ENCODE results near the gene CHPF. TPM values are rescaled to one million over a fixed set of nuclear protein-coding genes. Genes with fewer than 3 reads are reported as not detected.

The CHPF gene
- total RNA-seq, 1 donor from 2014 or later = 23.2 TPM

DNA sequence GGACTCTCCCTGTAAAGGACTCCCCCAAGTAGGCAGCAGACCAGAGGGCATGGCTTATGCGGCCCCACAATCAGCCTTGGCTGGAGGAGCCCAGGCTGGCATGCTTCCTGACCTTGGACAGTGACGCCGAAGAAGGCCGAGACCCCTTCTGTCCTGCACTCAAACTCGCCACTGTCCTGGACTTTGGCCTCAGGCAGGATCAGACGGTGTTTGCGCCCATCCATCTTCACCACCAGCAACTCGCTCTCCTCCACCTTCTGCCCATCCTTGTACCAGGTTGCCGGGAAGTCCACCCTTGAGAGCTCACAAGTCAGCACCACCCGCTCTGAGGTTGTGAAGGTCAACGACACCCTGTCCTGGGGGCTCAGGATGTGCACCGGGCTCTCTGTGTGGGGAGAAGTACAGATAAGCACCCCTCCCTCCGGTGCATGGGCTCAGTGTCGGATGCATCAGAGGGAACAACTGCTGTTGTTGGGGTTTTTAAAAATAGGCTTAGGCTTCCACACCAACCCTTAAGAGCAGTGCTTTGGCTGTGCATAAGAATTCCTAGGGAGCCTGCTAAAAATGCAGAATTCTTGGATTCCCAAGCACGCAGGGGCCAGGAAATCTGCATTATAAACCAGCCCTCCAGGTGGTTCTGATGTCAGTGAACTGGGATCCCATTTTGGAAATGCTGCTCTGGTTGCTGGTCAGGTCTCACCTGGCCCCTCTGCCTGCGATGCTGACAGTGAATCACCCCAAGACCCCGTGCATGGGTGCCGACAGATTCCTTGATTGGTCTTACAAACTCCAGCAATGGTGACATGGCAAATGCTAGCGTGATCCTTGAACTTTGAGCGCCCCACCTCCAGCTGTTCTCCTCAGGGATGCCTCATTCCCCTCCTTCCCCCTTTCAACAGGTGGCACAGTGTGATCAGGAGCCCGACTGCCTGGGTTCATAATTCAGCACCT is 21.8 kb upstream of the CHPF start:
- intact Hi-C loops (cut with DNase I) = no loop called here
- Histone ChIP-seq H3K27ac (no peak overlapping the region), H3K36me3 (peaks cover 28% of the 10 kb centered on the region), H3K27me3 (ENCODE audit: low read depth) (peaks cover 6% of the 10 kb centered on the region), H3K4me3 (no peak overlapping the region), H3K4me1 (peaks cover 11% of the 10 kb centered on the region), H3K9me3 (no peaks in the 10 kb centered on the region)
- ATAC-seq (no peak), DNase-seq (no peak)
- TF ChIP-seq, protein P1, sequence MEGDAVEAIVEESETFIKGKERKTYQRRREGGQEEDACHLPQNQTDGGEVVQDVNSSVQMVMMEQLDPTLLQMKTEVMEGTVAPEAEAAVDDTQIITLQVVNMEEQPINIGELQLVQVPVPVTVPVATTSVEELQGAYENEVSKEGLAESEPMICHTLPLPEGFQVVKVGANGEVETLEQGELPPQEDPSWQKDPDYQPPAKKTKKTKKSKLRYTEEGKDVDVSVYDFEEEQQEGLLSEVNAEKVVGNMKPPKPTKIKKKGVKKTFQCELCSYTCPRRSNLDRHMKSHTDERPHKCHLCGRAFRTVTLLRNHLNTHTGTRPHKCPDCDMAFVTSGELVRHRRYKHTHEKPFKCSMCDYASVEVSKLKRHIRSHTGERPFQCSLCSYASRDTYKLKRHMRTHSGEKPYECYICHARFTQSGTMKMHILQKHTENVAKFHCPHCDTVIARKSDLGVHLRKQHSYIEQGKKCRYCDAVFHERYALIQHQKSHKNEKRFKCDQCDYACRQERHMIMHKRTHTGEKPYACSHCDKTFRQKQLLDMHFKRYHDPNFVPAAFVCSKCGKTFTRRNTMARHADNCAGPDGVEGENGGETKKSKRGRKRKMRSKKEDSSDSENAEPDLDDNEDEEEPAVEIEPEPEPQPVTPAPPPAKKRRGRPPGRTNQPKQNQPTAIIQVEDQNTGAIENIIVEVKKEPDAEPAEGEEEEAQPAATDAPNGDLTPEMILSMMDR (IDR thresholded peaks at IDR 0.05) = no peak

DNA sequence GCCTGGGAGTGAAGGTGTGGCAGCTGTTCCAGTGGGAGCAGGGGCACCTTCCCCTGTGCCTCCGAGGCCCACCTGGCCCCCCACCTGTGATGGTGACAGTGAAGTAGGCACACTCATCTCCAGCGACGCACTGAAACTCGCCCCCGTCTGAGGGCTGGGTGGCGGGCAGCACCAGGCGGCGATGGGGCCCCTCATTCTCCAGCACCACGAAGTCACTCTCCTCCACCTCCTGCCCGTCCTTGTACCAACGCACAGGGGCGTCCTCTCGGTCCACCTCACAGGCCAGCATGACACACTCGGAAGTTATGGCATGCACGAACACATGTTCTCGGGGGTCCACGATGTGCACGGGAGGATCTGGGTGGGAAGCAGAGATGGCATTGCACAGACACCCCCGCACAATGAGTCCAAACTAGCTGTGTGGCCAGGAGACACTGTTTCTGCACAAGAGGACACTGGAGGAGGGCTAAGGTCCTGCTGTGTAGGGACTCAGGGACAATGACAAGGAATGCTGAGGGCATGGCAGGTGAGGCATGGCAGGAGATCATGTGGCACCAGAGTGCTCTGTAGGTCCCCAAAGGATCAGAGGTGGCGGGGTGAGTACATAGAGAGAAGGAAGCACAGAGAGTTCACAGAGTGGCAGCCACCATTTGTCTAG is 19.8 kb upstream of the CHPF start:
- no peak overlapping the region for H3K27ac ChIP-seq
- intact Hi-C loops (cut with DNase I) = no loop called here
- H3K9me3 ChIP-seq = no peaks in the 10 kb centered on the region
- H3K27me3 ChIP-seq (ENCODE audit: low read depth) = no peaks in the 10 kb centered on the region
- ATAC-seq = no peak
- TF ChIP-seq, protein P1 (IDR thresholded peaks at IDR 0.05) = no peak
- H3K36me3 ChIP-seq = peaks cover 26% of the 10 kb centered on the region
- no peak for DNase-seq
- H3K4me3 ChIP-seq = no peak overlapping the region
- no peaks in the 10 kb centered on the region for H3K4me1 ChIP-seq

DNA sequence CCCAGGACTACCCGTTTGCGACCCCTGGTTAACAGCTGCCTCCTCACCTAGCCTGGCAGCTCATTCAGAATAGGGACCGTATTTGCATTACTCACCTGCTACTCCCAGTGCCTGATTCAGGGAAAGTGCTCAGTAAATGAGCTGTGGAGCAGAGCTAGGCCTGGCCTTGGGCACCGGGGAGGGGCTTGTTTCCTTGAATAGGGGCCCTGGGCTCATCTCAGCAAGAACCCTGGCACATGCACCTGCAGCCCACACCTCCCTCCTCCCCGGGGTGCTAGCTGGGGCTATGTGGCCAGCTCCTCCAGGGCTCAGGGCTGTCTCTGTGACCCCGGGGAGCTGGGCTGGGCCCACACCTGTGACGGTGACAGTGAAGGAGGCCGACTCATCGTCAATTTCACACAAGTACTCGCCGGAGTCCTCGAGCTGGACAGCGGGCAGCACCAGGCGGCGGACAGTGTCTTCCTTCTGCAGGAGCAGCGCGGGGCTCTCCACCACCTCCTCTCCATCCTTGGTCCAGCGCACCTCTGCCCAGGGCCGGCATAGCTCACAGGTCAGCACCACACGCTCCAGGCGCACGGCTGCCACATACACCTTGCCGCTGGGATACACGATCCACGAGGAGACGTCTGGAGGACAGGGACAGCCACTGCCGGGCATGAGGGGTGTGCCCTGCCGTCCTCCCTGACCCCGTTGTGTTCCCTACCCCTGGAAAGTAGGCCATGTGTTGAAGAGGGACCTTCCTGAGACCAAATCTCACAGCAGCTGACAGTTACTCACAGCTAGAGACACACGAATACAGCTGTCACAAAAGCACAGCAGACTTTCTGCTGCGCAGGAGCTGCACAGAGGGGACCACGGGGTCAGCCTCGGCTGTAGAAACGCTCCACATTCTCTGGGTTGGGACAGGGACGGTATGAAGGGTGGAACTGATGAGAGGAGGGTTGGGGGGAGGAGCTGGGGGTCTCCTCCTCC is 18.7 kb upstream of the CHPF start:
- ATAC-seq (no peak), DNase-seq (no peak)
- H3K36me3 ChIP-seq = peaks cover 26% of the 10 kb centered on the region
- no peaks in the 10 kb centered on the region for H3K27me3 ChIP-seq (ENCODE audit: low read depth)
- TF ChIP-seq, protein P1 (IDR thresholded peaks at IDR 0.05) = no peak
- H3K4me3 ChIP-seq = no peak overlapping the region
- no peaks in the 10 kb centered on the region for H3K4me1 ChIP-seq
- H3K9me3 ChIP-seq = no peaks in the 10 kb centered on the region
- intact Hi-C loops (cut with DNase I) = no loop called here
- no peak overlapping the region for H3K27ac ChIP-seq

DNA sequence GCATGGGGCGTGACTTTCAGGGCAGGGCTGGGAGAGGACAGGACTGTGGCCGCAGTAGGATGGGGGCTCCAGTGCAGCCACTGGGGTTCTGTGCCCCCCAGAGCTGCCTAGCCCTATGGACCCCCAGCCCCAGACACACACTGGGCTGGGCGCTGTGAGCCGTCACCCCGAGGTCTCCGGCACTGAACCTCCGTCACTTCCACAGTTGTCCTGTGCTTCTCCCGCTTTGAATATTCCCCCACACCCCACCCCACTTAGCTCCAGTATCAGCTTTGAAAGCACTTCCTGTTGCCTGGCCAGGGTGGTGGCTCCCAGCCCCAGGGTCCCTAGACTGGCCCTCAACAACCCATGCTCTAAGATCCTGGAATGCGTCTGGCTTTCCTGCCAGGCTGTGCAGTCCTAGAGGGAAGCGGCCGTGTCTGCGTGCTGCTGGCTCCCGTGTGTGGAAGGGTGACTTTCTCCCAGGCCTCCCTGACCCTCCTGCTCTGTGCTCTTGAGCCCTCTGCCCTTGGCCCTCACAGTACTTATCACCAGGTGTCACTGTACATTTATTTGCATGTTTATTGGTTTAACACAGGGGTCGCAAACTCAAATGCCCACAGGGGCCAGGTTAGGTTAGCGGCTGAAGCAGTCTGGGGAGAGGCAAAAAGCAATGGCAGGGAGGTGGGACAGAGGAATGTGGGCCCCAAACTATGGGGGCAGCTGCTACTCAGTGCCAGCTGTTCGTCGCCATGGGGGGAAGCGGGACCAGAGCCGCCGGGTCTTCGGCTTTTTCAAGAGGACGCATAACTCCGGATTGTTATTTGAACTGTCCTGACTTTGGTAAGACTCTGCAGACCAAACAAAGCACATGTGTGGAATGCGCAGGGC is 17.8 kb upstream of the CHPF start:
- Histone ChIP-seq H3K36me3 (peaks cover 18% of the 10 kb centered on the region), H3K9me3 (no peaks in the 10 kb centered on the region), H3K4me1 (no peaks in the 10 kb centered on the region), H3K27ac (no peak overlapping the region), H3K27me3 (ENCODE audit: low read depth) (no peaks in the 10 kb centered on the region), H3K4me3 (no peak overlapping the region)
- ATAC-seq (peak; percentile 25 to 58), DNase-seq (no peak)
- TF ChIP-seq, protein P1 (IDR thresholded peaks at IDR 0.05) = no peak
- intact Hi-C loops (cut with DNase I) = no loop called here

Data from lower lobe of right lung (tissue), 2 donors.